Urinary bladder (tissue), 4 donors: Measurements from ENCODE around the gene CNTROB. TPM values are rescaled to one million over a fixed set of nuclear protein-coding genes. Genes with fewer than 3 reads are reported as not detected.

Experiments
- DNase-seq: peaks from one replicate; pipeline ENCODE4 v3.0.0-alpha.2; 2015; ENCODE audit errors: extremely low spot score
- H3K27ac ChIP-seq: one replicate; pipeline ENCODE4 v1.5.1; 2013; ENCODE audit warnings: low read depth, mild to moderate bottlenecking, moderate library complexity
- H3K36me3 ChIP-seq: one replicate; pipeline ENCODE4 v1.6.1; 2013; ENCODE audit warnings: mild to moderate bottlenecking, moderate library complexity; ENCODE audit not compliant: insufficient read depth
- H3K4me1 ChIP-seq: one replicate; pipeline ENCODE4 v1.6.1; 2013; ENCODE audit warnings: mild to moderate bottlenecking, moderate library complexity; ENCODE audit not compliant: insufficient read depth
- H3K4me3 ChIP-seq: one replicate; pipeline ENCODE4 v1.5.1; 2013; ENCODE audit warnings: low read depth, low read length
- WGBS: extraction: QIAGEN DNeasy Blood & Tissue Kit; methylation state at CpG from one replicate; pipeline ENCODE4 v1.1.7; 2013; 5-methylcytosine and 5-hydroxymethylcytosine counted together
- polyA plus RNA-seq: library from polyadenylated mRNA; stranded (reverse); fragments of 200-250 nt; gene quantifications from one replicate; pipeline ENCODE4 v1.2.3, GENCODE V29; 2013
- small RNA-seq: library from RNA; depleted of rRNA; stranded (forward); fragments of <200 nt; gene quantifications from one replicate; pipeline ENCODE3, GENCODE V24; 2014
- total RNA-seq: library from RNA; depleted of rRNA; stranded (reverse); fragments of >200 nt; gene quantifications from one replicate; pipeline ENCODE4 v1.2.3, GENCODE V29; 2014
- donor health status: healthy with polysubstance abuse.
- donor health status: healthy.

The CNTROB gene
- total and polyA plus RNA-seq, 2 donors = 23.8 to 24.7 TPM

DNA sequence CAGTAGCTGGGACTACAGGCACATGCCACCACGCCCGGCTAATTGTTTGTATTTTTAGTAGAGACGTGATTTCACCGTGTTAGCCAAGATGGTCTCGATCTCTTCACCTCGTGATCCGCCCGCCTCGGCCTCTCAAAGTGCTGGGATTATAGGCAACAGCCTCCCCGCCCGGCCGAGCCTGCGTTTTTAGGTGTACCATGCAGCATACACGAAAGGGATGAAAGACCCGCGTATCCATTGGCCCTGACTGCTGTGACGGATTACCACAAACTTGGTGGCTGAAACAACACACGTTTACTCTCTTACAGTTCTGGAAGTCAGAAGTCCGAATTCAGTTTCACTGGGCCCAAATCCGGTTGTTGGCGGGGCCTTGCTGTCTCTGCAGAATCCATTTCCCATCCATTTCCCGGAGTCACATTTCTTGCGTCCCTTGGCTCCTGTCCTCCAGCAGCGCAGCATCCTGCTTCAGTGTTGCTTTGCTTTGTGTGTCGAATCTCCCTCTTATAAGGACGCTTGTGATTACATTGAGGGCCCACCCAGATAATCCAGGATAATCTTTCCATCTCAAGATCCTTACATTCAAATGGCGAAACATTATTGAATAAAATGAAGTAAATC, 62.1 kb downstream of the CNTROB start:
- H3K4me1 ChIP-seq = no peaks in the 10 kb centered on the region
- no peak overlapping the region for H3K4me3 ChIP-seq
- 84% methylated on average over 27 of the region's 27 CpGs for WGBS

DNA sequence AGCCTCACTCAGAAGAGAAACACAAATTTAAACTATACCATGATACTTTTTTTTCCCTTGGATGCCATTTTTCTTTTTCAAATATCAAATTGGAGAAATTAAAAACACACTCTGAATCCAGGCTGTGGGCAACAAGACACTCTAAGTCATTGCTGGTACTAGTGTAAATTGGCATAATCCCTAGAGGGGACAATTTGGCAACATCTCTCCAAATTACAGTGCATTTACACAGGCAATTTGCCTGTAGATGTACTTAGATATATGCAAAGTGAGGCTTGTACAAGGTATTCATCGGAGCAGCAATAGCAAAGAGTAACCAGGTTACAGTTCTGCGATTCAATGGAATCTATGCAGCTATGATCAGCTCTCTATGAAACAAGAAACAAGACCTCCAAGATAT, 63.7 kb downstream of the CNTROB start:
- 95% methylated on average over 2 of the region's 2 CpGs for WGBS
- H3K27ac ChIP-seq = no peak overlapping the region
- no peak for DNase-seq
- no peaks in the 10 kb centered on the region for H3K4me1 ChIP-seq
- no peak overlapping the region for H3K4me3 ChIP-seq
- H3K36me3 ChIP-seq = no peaks in the 10 kb centered on the region

More for the DNA sequence above, 62.1 kb downstream of the CNTROB start:
- DNase-seq = no peak
- H3K36me3 ChIP-seq = no peaks in the 10 kb centered on the region
- H3K27ac ChIP-seq = no peak overlapping the region

DNA sequence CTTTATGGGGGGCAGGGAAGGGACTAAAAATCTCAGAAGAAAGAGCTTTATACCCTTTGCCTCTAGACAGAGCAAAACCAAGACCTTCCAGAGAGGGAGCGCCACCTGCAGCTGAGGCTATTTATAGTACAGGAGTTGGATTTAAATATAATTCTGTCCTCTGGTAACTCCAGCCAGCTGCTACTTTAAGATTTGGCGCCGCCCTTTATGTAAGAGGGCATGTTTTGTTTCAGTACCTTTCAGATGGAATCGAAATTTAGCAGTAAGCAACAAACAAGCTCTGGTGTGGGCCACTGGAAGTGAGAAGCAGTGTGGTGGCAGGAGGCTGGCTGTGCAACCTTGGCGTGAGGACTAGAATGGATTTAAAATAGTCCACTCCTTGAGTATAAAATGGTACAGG, 65.2 kb downstream of the CNTROB start:
- WGBS = 28% methylated on average over 5 of the region's 5 CpGs
- no peak for DNase-seq
- H3K4me3 ChIP-seq = no peak overlapping the region
- no peaks in the 10 kb centered on the region for H3K4me1 ChIP-seq
- H3K27ac ChIP-seq = no peak overlapping the region
- H3K36me3 ChIP-seq = no peaks in the 10 kb centered on the region

Small RNAs within 50 kb of the gene (small RNA-seq; reads per million reads assigned to genes)
- gene SCARNA21 = 107 reads per million, percentile 97 among the genes with 10 or more reads in this experiment

Other genes with a start within 250 kb of the CNTROB start
- gene TP53, start 244.7 kb upstream of the CNTROB start, total RNA-seq = 17.9 TPM
- gene TP53, start 244.7 kb upstream of the CNTROB start, polyA plus RNA-seq = 31.8 TPM
- gene WRAP53, start 243.7 kb upstream of the CNTROB start, total RNA-seq = 4.1 TPM
- gene WRAP53, start 243.7 kb upstream of the CNTROB start, polyA plus RNA-seq = 7.7 TPM
- 3.3 TPM for gene EFNB3, start 227.0 kb upstream of the CNTROB start, total RNA-seq
- 0.86 TPM for gene EFNB3, start 227.0 kb upstream of the CNTROB start, polyA plus RNA-seq
- 0.11 TPM for gene DNAH2, start 214.5 kb upstream of the CNTROB start, total RNA-seq
- gene DNAH2, start 214.5 kb upstream of the CNTROB start, polyA plus RNA-seq = 0.16 TPM
- 7.9 TPM for gene KDM6B, start 98.0 kb upstream of the CNTROB start, total RNA-seq
- gene KDM6B, start 98.0 kb upstream of the CNTROB start, polyA plus RNA-seq = 17.3 TPM
- 8.1 TPM for gene TMEM88, start 77.1 kb upstream of the CNTROB start, total RNA-seq
- gene TMEM88, start 77.1 kb upstream of the CNTROB start, polyA plus RNA-seq = 37.0 TPM
- gene NAA38, start 74.6 kb upstream of the CNTROB start, total RNA-seq = 44.4 TPM
- gene NAA38, start 74.6 kb upstream of the CNTROB start, polyA plus RNA-seq = 110 TPM
- gene CYB5D1, start 74.2 kb upstream of the CNTROB start, total RNA-seq = 6.9 TPM
- 12.5 TPM for gene CYB5D1, start 74.2 kb upstream of the CNTROB start, polyA plus RNA-seq
- 84.8 TPM for gene CHD3, start 43.4 kb upstream of the CNTROB start, total RNA-seq
- 109 TPM for gene CHD3, start 43.4 kb upstream of the CNTROB start, polyA plus RNA-seq
- gene RNF227, start 15.9 kb upstream of the CNTROB start, total RNA-seq = 4.2 TPM
- 3.8 TPM for gene RNF227, start 15.9 kb upstream of the CNTROB start, polyA plus RNA-seq
- gene KCNAB3, start 2.4 kb upstream of the CNTROB start, total RNA-seq = 2.3 TPM
- gene KCNAB3, start 2.4 kb upstream of the CNTROB start, polyA plus RNA-seq = 1.3 TPM
- gene TRAPPC1, start 260 bp upstream of the CNTROB start, total RNA-seq = 19.9 TPM
- 137 TPM for gene TRAPPC1, start 260 bp upstream of the CNTROB start, polyA plus RNA-seq
- not detected for gene GUCY2D, start 70.4 kb downstream of the CNTROB start, total RNA-seq
- gene GUCY2D, start 70.4 kb downstream of the CNTROB start, polyA plus RNA-seq = not detected
- not detected for gene ALOX15B, start 106.9 kb downstream of the CNTROB start, total RNA-seq
- 5.6 TPM for gene ALOX15B, start 106.9 kb downstream of the CNTROB start, polyA plus RNA-seq
- 0.11 TPM for gene ALOX12B, start 155.5 kb downstream of the CNTROB start, total RNA-seq
- gene ALOX12B, start 155.5 kb downstream of the CNTROB start, polyA plus RNA-seq = not detected
- gene ALOXE3, start 186.3 kb downstream of the CNTROB start, total RNA-seq = not detected
- gene ALOXE3, start 186.3 kb downstream of the CNTROB start, polyA plus RNA-seq = not detected
- not detected for gene HES7, start 191.9 kb downstream of the CNTROB start, total RNA-seq
- 0.24 TPM for gene HES7, start 191.9 kb downstream of the CNTROB start, polyA plus RNA-seq
- gene PER1, start 220.2 kb downstream of the CNTROB start, total RNA-seq = 29.9 TPM
- gene PER1, start 220.2 kb downstream of the CNTROB start, polyA plus RNA-seq = 183 TPM
- 12.1 TPM for gene VAMP2, start 230.7 kb downstream of the CNTROB start, total RNA-seq
- 81.4 TPM for gene VAMP2, start 230.7 kb downstream of the CNTROB start, polyA plus RNA-seq
- gene TMEM107, start 244.2 kb downstream of the CNTROB start, total RNA-seq = 40.4 TPM
- gene TMEM107, start 244.2 kb downstream of the CNTROB start, polyA plus RNA-seq = 21.6 TPM